Erythroblast (primary cell): ENCODE measurements around the gene SSRP1.
"Not testable (repeated sequence)": the region's sequence is repeated elsewhere in the genome, so short reads cannot be mapped to it uniquely, and the experiment has no call there.

Experiments used
- DNase-seq, 2 experiments: peaks; one replicate each; lab custom pipeline; 2025; lab: John Stamatoyannopoulos, UW
- GATA1 ChIP-seq: IDR thresholded peaks from 2 replicates; pipeline ENCODE4 v1.6.1; 2011; ENCODE audit warnings: low read depth, mild to moderate bottlenecking, control low read depth, low read length, moderate library complexity
- POLR2A ChIP-seq: IDR thresholded peaks from 2 replicates; pipeline ENCODE4 v1.6.1; 2011; ENCODE audit warnings: mild to moderate bottlenecking, low read length

Gene SSRP1

DNA sequence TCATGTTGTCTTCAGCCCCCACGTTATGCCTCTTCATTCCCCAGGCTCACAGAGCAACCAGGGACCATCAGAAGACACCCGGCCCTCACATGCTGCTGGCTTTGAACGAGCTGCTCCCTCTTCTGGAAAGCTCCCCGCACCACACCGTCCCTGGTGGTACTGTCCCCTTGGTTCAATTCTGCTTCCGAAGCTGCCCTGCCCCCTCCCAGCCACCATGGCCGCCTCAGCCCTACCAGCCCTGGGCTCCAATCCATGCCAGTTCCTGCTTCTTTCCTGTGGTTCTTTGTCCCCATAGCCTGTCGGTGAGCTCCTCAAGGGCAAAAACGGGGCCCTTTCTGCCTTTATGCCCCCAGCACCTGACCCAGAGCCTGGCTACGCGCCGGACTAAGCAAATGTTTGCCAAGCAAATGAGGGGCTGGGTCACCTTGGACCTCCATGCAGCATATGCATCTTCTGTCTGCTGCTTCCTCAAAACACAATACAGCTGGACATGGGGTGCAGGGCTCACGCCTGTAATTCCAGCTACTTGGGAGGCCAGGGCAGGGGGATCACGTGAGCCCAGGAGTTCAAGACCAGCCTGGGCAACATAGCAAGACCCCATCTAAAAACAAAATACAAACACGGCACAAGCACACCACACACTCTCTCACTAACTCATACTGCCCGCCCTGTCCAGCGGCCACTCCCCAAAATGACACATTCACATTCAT lies 32.3 kb downstream of the SSRP1 start:
- no peak for DNase-seq
- TF ChIP-seq GATA1 (no peak), POLR2A (no peak)

DNA sequence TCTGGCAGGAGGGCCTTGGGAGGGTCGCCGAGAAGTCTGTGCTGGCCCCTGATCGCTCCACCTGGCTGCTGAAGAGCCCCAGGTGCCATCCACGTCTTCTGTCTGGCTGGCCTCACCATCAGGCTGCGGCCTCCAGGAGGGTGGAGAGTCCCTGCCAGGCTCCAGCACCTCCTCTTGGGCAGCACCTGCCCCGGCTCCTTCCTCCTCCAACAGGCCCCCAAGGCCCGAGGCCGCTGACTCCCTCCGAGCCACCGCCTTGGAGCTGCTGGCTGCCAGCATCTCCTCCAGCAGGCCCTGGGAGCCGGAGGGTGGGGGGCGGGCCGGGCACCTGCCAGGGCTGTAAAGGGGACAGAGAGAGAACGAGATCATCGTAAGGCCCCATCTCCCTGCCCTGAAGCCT lies 33.2 kb downstream of the SSRP1 start:
- DNase-seq, result no peak
- TF ChIP-seq GATA1 (no peak), POLR2A (no peak)

DNA sequence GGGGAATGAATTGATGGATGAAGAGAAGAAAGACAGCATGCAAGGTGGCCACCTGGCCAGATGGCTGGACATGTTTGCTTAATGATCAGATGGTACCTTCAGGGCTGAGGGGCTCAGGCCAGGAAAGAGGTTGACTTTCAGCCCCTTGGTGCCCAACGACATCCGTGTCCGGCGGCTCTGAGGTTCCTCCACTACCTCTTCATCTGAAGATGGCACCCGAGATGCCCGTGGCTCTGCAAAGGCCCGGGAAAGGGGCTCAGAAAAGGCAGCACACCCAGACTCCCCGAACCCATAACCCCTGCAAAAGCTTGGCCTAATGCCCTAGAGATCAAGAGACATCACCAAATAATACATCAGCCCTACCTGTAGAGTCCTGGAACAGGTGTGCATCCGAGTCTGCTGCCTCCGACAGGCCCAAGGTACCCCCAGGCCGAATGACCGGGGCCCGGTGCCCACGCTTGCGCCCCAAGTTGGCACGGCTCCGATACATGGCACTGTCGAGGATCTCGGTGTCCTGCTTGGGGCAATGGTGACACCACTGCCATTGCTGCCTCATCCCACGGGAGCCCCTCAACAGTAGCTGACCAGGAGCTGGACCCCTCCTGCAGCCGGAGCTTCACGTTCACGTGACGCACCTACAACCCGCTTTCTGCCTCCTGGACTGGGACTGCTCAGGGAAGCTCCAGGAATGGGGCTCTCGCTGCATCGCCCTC lies 33.8 kb downstream of the SSRP1 start:
- no peak for DNase-seq
- TF ChIP-seq GATA1, result no peak
- TF ChIP-seq POLR2A, result no peak

DNA sequence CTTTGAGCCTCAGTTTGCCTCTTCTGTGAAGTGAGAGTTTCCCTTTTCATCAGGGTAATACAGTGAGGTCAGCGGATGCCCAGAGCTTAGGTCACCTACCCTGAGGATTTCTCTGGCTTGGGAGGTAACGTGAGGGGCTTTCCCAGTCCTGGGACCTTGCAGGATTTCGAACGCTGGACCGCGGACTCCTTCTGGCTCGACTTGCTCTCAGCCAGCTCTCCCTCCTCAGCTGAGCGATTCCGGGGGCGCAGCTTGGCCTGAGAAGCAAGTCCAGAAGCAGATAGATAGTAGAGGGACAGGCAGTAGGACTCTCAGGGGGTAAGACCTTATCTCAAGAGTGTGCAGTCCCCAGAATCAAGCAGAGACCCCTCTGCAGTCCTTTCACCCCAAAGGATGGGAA lies 34.9 kb downstream of the SSRP1 start:
- no peak for DNase-seq
- TF ChIP-seq POLR2A (no peak), GATA1 (no peak)

DNA sequence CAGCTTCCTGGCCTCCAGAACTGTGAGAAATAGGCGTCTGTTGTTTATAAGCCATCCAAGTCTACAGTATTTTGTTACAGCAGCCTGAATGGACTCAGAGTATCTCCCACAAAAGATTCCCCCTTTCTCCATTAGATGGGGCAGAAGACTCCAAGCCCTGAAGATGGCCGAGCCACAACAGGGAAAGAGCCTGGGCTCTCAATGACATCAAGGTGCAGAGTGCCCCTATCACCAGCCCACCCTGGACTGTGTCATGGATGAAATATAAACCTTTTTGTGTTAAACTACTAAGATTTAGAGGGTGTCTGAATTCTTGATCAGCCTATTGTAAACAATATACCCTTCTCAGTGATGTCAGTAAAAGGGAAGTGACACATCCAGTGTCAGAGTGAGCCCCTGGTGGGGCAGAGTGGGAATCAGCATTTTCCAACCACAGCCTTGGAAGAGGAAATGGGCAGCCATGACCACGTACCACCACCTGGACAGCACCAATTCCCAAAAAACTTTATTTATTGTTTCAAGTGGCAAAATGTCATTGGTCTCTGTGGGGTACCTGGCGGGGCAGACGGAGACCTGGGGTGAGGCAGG lies 36.4 kb downstream of the SSRP1 start:
- TF ChIP-seq GATA1, result no peak
- no peak for TF ChIP-seq POLR2A

DNA sequence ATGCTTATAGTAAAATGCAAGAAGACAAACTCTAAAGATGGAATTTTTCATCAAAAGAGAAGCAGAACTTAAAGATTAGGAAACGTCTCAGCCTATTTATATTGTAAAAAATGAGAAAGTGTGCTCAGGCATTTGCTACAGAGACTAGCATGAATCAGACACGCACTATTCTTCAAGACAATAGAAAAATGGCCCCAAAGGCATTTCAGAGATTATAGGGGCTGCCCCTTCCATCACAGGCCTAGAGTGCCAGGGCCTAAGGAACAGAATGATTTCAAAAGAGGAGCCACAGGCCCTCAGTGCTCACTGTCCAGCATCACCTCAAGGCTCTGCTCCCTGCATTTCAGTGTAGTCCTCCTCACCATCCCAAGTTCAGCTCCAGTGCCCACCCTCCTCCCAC lies 38.5 kb downstream of the SSRP1 start:
- TF ChIP-seq POLR2A, result no peak
- no peak for TF ChIP-seq GATA1
- no peak for DNase-seq

More for the DNA sequence above, 36.4 kb downstream of the SSRP1 start:
- DNase-seq, result peak in 1 of 2 experiments; percentile 21

DNA sequence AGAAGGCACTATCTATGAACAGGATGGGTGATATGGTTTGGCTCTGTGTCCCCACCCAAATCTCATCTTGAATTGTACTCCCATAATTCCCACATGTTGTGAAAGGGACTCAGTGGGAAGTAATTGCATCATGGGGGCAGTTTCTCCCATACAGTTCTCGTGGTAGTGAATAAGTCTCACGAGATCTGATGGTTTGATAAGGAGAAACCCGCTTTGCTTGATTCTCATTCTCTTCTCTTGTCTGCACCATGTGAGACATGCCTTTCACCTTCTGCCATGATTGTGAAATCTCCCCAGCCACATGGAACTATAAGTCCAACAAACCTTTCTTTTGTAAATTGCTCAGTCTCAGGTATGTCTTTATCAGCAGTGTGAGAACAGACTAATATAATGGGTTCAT lies 39.5 kb downstream of the SSRP1 start:
- not testable (repeated sequence) for DNase-seq

DNA sequence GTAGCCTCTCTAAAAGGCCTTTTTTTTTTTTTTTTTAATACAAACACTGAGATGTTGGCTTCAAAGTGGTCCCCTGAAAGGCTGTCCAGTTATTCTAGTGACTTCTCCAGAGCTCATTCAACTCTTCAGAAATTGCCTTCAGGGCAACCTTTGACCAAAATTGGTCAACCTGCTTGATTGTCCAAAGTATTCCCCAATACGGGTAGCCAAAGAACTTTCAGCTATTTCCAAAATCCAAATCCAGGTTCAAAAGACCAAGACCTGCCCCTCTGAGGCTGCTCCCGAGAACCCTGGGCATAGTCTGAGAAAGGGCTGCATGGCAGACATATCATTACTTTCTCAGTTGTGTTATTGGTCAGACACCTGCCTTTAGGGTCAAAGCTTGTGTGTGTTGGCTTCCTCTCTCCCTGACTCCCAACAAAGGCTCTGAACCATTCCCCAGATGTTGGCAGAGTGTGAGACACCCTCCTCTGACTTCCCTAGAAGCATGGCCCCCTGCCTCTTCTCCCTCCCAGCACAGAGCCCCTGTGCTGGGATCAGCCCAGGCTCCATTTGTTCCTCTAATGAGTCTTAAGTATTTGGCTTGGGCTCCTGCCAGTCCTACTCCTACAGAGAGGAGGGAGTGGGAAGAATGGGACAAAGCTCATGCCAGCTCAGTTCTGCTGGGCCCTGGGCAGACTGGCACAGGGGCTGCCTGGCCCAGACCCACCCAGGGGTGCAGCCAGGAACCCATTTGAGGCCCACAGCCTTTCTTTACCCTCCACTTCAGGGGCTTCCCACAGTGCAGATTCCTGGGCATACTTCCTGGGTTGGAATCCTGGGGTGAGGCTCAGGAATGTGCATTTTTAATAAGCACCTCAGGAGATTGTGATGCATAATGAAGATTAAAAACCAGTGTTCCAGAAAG lies 41.2 kb downstream of the SSRP1 start:
- DNase-seq, result no peak

DNA sequence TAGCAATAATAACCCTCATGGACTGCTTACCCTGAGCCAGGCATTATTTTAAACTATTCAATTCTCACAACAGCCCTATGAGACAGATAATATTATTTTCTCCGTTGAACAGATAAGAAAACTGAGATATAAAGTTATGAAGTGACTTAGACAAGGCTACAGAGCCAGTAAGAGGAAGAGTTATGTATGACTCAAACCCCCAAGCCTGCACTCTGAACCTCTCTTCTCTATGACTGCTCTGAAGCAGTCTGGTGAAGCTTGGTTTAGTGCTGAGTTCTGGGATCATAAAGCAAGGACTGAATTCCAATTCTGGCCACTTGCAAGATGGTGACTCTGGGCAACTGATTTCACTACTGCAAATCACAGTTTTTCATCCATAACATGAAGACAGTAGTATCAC lies 45.4 kb downstream of the SSRP1 start:
- TF ChIP-seq GATA1 (no peak), POLR2A (no peak)
- no peak for DNase-seq

More for the DNA sequence above, 41.2 kb downstream of the SSRP1 start:
- TF ChIP-seq GATA1, result no peak
- TF ChIP-seq POLR2A, result no peak

DNA sequence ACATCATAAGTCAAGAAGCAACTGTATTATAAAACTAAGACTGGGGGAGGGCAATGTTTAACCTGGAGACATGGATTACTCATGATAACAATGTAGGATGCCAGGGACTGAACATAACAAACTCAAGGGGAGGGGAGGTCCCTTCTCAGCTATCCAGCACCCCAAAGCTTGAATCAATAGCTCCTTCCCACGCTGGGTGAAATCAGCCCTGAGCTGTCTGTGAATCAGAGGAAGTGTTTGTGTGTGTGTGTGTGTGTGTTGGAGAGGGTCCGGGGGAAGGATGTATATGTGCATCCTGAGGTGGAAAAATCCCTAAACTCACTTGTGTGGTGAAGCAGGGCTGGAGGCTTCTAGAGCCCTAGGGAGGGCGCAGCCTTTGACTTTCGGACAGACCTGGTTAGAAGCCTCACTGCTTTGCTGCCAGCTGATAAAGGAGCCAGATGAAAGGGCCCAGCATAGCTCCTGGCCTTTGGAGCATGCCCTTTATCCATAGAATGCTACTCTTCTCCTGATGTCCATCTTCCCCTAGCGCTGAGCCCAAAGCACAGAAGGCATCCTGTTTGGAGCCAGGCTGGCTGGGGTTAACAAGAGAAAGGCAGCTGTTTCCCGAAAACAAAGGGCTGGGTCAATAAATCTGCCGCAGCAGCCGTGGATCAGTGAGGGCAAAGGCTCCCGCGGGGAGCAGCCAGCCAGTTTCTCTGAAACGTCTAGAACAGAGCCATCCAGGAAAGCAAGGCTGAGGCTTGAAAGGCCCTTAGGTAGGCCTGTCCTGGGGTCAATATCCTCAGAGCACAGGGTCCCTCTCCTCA lies 46.7 kb downstream of the SSRP1 start:
- DNase-seq, result no peak
- TF ChIP-seq POLR2A, result no peak
- no peak for TF ChIP-seq GATA1

DNA sequence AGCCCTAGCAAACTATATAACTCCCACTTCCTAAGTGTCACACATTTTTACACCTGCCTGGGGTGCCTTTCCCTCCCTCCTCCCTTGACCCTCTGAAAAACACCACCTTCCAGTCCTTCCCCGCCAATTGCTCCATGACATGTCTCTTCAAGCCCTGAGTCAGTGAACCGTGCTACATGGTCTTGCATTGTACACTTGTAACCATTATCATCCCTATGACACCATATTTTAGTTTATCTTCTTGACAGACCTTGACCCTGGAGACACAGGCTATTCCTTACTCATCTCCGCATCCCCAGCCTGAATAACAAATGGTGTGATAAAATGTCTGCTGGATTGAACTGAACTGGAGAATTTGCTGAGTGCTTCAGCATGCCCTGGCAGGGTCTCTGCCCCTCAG lies 47.8 kb downstream of the SSRP1 start:
- DNase-seq, result no peak

DNA sequence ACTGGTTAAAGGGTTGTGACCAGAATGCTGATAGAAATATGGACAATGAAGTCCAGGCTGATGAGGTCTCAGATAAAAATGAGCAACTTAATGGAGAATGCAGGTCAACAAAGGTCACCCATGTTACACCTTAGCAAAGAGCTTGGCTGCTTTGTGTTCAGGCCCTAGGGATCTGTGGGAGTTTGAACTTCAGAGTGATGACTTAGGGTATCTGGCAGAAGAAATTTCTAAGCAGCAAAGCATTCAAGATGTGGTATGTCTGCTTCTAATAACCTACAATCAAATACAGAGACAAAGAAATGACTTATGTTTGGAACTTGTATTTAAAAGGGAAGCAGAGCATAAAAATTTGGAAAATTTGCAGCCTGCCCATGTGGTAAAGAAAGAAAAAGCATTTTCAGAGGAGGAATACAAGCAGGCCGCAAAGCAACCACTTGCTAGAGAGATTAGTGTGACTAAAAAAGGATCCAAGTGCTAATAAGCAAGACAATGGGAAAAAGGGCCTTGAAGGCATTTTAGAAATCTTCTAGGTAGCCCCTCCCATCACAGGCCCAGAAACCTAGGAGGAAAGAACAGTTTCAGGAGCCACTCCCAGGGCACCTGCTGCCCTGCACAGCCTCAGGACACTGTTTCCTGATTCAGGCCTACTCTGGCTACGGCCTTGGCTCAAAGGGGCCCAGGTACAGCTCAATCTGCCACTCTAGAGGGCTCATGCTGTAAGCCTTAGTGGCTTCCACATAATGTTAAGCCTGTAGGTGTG lies 52.3 kb downstream of the SSRP1 start:
- TF ChIP-seq GATA1 (no peak), POLR2A (no peak)
- DNase-seq, result no peak

More for the DNA sequence above, 47.8 kb downstream of the SSRP1 start:
- no peak for TF ChIP-seq POLR2A
- TF ChIP-seq GATA1, result no peak

DNA sequence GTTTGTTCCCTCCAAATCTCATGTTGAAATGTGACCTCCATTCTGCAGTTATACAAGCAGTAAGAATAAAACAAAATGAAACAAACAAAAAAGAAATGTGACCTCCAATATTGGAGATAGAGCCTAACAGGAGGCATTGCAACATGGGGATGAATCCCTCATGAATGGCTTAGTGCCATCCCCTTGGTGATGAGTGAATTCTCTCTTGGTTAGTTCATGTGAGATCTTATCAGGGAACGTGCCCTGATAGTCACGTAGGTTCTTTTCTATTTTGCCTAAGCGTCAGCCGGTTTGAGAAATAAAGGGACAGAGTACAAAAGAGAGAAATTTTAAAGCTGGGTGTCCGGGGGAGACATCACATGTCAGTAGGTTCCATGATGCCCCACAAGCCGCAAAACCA lies 54.1 kb downstream of the SSRP1 start:
- DNase-seq, result not testable (repeated sequence)
